ENCODE measurements around the gene CNIH4. TPM values are rescaled to one million over a fixed set of nuclear protein-coding genes. Genes with fewer than 3 reads are reported as not detected.
A peak's percentile ranks its signal among the peaks of the same experiment; 100 is the strongest.

CNIH4 gene
- total RNA-seq, 1 experiment from 2014 or later: 77.8 TPM

GRCh38 chr1:224356685-224357625 lies at the start of gene CNIH4 (continued):
- TF ChIP-seq NR2C2 (CRISPR knock-in tag; IDR thresholded peaks at IDR 0.05) (no peak), ZNF396 (CRISPR knock-in tag; IDR thresholded peaks at IDR 0.05; ENCODE audit: borderline replicate concordance) (no peak), JUN (CRISPR knock-in tag; IDR thresholded peaks at IDR 0.05) (no peak), ZNF138 (CRISPR knock-in tag; conservative IDR thresholded peaks at IDR 0.05) (no peak), SMAD3 (CRISPR knock-in tag; IDR thresholded peaks at IDR 0.05; ENCODE audit: borderline replicate concordance) (no peak), FOXP1 (CRISPR knock-in tag; IDR thresholded peaks at IDR 0.05; ENCODE audit: borderline replicate concordance) (peak; percentile 90), GTF2I (CRISPR knock-in tag; conservative IDR thresholded peaks at IDR 0.05) (no peak), ZNF232 (CRISPR knock-in tag; IDR thresholded peaks at IDR 0.05) (peak; percentile 62; the same call in 1 of the 2 replicates), NFATC4 (CRISPR knock-in tag; IDR thresholded peaks at IDR 0.05) (no peak), E2F4 (CRISPR knock-in tag; IDR thresholded peaks at IDR 0.05; ENCODE audit: borderline replicate concordance, low read depth) (no peak), USF1 (CRISPR knock-in tag; IDR thresholded peaks at IDR 0.05) (peak; percentile 50; the same call in 1 of the 2 replicates), ZNF416 (CRISPR knock-in tag; IDR thresholded peaks at IDR 0.05) (no peak), ELF4 (CRISPR knock-in tag; IDR thresholded peaks at IDR 0.05; ENCODE audit: low read depth) (no peak), IRF2 (CRISPR knock-in tag; IDR thresholded peaks at IDR 0.05; ENCODE audit: borderline replicate concordance, low read depth) (no peak), ZNF671 (CRISPR knock-in tag; IDR thresholded peaks at IDR 0.05) (no peak), GRHL2 (CRISPR knock-in tag; IDR thresholded peaks at IDR 0.05; ENCODE audit: insufficient replicate concordance, severe bottlenecking) (no peak), ZSCAN18 (CRISPR knock-in tag; IDR thresholded peaks at IDR 0.05) (no peak), HMGA2 (CRISPR knock-in tag; IDR thresholded peaks at IDR 0.05) (no peak), EMX1 (CRISPR knock-in tag; IDR thresholded peaks at IDR 0.05) (no peak), CBFB (CRISPR knock-in tag; IDR thresholded peaks at IDR 0.05; ENCODE audit: low read depth) (no peak), TEAD1 (CRISPR knock-in tag; IDR thresholded peaks at IDR 0.05) (0 out of 2 replicates have a peak, but pooled peaks have one; percentile 17)
- TF ChIP-seq, protein P1, sequence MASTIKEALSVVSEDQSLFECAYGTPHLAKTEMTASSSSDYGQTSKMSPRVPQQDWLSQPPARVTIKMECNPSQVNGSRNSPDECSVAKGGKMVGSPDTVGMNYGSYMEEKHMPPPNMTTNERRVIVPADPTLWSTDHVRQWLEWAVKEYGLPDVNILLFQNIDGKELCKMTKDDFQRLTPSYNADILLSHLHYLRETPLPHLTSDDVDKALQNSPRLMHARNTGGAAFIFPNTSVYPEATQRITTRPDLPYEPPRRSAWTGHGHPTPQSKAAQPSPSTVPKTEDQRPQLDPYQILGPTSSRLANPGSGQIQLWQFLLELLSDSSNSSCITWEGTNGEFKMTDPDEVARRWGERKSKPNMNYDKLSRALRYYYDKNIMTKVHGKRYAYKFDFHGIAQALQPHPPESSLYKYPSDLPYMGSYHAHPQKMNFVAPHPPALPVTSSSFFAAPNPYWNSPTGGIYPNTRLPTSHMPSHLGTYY (CRISPR knock-in tag; IDR thresholded peaks at IDR 0.05): no peak

DNA sequence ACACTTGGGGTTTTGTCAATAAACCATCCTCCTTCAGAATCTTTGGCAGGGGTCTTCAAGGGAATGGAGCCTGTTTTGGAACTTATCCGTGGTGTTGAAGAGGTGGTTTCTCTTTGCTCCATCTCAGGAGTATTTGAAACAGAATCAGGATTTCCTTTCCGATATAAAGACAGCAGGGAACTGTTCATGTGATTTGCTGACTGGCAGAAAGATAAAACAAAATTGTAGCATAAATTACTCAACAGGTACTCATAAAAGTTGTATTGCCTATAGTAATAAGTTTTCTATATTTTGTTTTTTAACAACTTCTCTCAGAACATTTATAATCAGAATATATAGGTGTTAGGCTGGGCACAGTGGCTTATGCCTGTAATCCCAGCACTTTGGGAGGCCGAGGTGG lies 48.6 kb upstream of the CNIH4 start:
- no peak overlapping the region for H3K4me3 Mint-ChIP-seq
- POLR2A ChIA-PET: interaction anchor here (0.6 kb wide), 2 partner anchors 84 to 759 kb away, joined by 3 to 4 read pairs; no protein-coding TSS in a partner anchor
- no peak overlapping the region; the same call in 1 of the 2 replicates for H3K27ac Mint-ChIP-seq
- H3K36me3 Mint-ChIP-seq: peaks cover 53% of the 10 kb centered on the region
- DNase-seq (ENCODE audit: low spot score): no peak
- no peak for ATAC-seq
- no peaks in the 10 kb centered on the region for H3K9me3 Mint-ChIP-seq
- no peaks in the 10 kb centered on the region for H3K27me3 Mint-ChIP-seq (ENCODE audit: low read depth)
- CTCF ChIA-PET: no interaction called here
- H3K4me1 Mint-ChIP-seq: no peaks in the 10 kb centered on the region
- TF ChIP-seq ATF6 (CRISPR knock-in tag; IDR thresholded peaks at IDR 0.05) (no peak), HMGXB4 (CRISPR knock-in tag; IDR thresholded peaks at IDR 0.05) (no peak), IRF2 (CRISPR knock-in tag; IDR thresholded peaks at IDR 0.05; ENCODE audit: borderline replicate concordance, low read depth) (no peak), CBFB (CRISPR knock-in tag; IDR thresholded peaks at IDR 0.05; ENCODE audit: low read depth) (no peak), GTF2I (CRISPR knock-in tag; conservative IDR thresholded peaks at IDR 0.05) (no peak), ZNF232 (CRISPR knock-in tag; IDR thresholded peaks at IDR 0.05) (no peak), SOX15 (CRISPR knock-in tag; IDR thresholded peaks at IDR 0.05) (no peak), OVOL2 (CRISPR knock-in tag; IDR thresholded peaks at IDR 0.05; ENCODE audit: borderline replicate concordance) (no peak), MYBL2 (CRISPR knock-in tag; IDR thresholded peaks at IDR 0.05) (no peak), ETV6 (CRISPR knock-in tag; IDR thresholded peaks at IDR 0.05) (no peak)
- TF ChIP-seq, protein P2, sequence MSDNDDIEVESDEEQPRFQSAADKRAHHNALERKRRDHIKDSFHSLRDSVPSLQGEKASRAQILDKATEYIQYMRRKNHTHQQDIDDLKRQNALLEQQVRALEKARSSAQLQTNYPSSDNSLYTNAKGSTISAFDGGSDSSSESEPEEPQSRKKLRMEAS (CRISPR knock-in tag; IDR thresholded peaks at IDR 0.05): no peak
